Neural cell (in vitro differentiated cells): ENCODE data around the gene MTIF2. TPM values are rescaled to one million over a fixed set of nuclear protein-coding genes. Genes with fewer than 3 reads are reported as not detected.

Experiments used
- H2AFZ ChIP-seq: fragments of 200-600, 300-800 bp; sonication (generic), shearing (Covaris generic); 2 replicates; pipeline ENCODE4 v1.6.0; 2014; ENCODE audit warnings: low read depth, mild to moderate bottlenecking, antibody characterized with exemption, low read length, moderate library complexity
- H3F3A ChIP-seq: fragments of 200-600 bp; shearing (Covaris generic); 2 replicates; pipeline ENCODE4 v1.6.1; 2016; ENCODE audit warnings: mild to moderate bottlenecking, moderate library complexity, mixed read lengths, antibody characterized with exemption, low read length; ENCODE audit not compliant: insufficient read depth, poor library complexity, severe bottlenecking
- H3K27ac ChIP-seq: fragments of 200-600, 300-800 bp; sonication (generic), shearing (Covaris generic); 2 replicates; pipeline ENCODE4 v1.5.1; 2014; ENCODE audit warnings: mild to moderate bottlenecking, low read length, moderate library complexity
- H3K27me3 ChIP-seq: fragments of 300-800, 200-600 bp; sonication (generic), shearing (Covaris generic); 2 replicates; pipeline ENCODE4 v1.6.0; 2014; ENCODE audit warnings: mild to moderate bottlenecking, low read depth, low read length, moderate library complexity; ENCODE audit not compliant: insufficient read depth
- H3K36me3 ChIP-seq: fragments of 300-800, 200-600 bp; sonication (generic), shearing (Covaris generic); 2 replicates; pipeline ENCODE4 v1.5.1; 2014; ENCODE audit warnings: mild to moderate bottlenecking, antibody characterized with exemption, low read length, moderate library complexity; ENCODE audit not compliant: insufficient read depth
- H3K4me2 ChIP-seq: fragments of 300-800, 200-600 bp; sonication (generic), shearing (Covaris generic); 2 replicates; pipeline ENCODE4 v1.6.0; 2014; ENCODE audit warnings: mild to moderate bottlenecking, low read length
- H3K4me3 ChIP-seq: fragments of 300-800, 200-600 bp; sonication (generic), shearing (Covaris generic); 2 replicates; pipeline ENCODE4 v1.5.1; 2014; ENCODE audit warnings: mild to moderate bottlenecking, low read length, moderate library complexity
- H3K79me2 ChIP-seq: fragments of 200-600 bp; shearing (Covaris generic); replicated peaks from 2 replicates; pipeline ENCODE4 v1.6.0; 2014; ENCODE audit warnings: mild to moderate bottlenecking, low read length, moderate library complexity; ENCODE audit not compliant: insufficient read depth
- H3K9ac ChIP-seq: fragments of 300-800, 200-600 bp; sonication (generic), shearing (Covaris generic); 2 replicates; pipeline ENCODE4 v1.6.1; 2016; ENCODE audit warnings: mild to moderate bottlenecking, low read length, mixed read lengths
- H3K9me2 ChIP-seq: fragments of 200-600 bp; shearing (Covaris generic); 2 replicates; pipeline ENCODE4 v1.6.1; 2016; ENCODE audit warnings: mild to moderate bottlenecking, low read length, mixed read lengths; ENCODE audit not compliant: insufficient read depth
- H3K9me3 ChIP-seq: fragments of 200-600, 300-800 bp; sonication (generic), shearing (Covaris generic); 2 replicates; pipeline ENCODE4 v1.6.1; 2016; ENCODE audit warnings: mild to moderate bottlenecking, mixed run types, low read length, moderate library complexity, mixed read lengths
- H4K20me1 ChIP-seq: fragments of 200-600 bp; shearing (Covaris generic); 2 replicates; pipeline ENCODE4 v1.6.1; 2016; ENCODE audit warnings: mild to moderate bottlenecking, mixed run types; ENCODE audit not compliant: insufficient read depth
- CTCF ChIP-seq: fragments of 450-650 bp; IDR thresholded peaks from 2 replicates; pipeline ENCODE4 v1.5.1; 2014; ENCODE audit warnings: antibody characterized with exemption, mild to moderate bottlenecking, moderate library complexity; ENCODE audit not compliant: poor library complexity, severe bottlenecking
- EP300 ChIP-seq: fragments of 450-650 bp; conservative IDR thresholded peaks from 2 replicates; pipeline ENCODE4 v1.6.1; 2014; ENCODE audit warnings: antibody characterized with exemption, mild to moderate bottlenecking, moderate library complexity; ENCODE audit not compliant: poor library complexity, severe bottlenecking
- EZH2 ChIP-seq: fragments of 200-600, 300-800 bp; shearing (Covaris generic), sonication (generic); IDR thresholded peaks from 2 replicates; pipeline ENCODE4 v1.6.1; 2014; ENCODE audit warnings: antibody characterized with exemption, low read length, borderline replicate concordance, mild to moderate bottlenecking; ENCODE audit not compliant: insufficient read depth, poor library complexity, severe bottlenecking
- MXI1 ChIP-seq: fragments of 450-650 bp; conservative IDR thresholded peaks from 2 replicates; pipeline ENCODE4 v1.6.1; 2014; ENCODE audit warnings: antibody characterized with exemption, mild to moderate bottlenecking; ENCODE audit not compliant: poor library complexity, severe bottlenecking
- POLR2AphosphoS5 ChIP-seq: IDR thresholded peaks from 2 replicates; pipeline ENCODE4 v1.6.1; 2012
- RAD21 ChIP-seq: fragments of 450-650 bp; conservative IDR thresholded peaks from 2 replicates; pipeline ENCODE4 v1.6.1; 2014; ENCODE audit warnings: antibody characterized with exemption, mild to moderate bottlenecking, moderate library complexity
- REST ChIP-seq: IDR thresholded peaks from 2 replicates; pipeline ENCODE4 v1.6.1; 2012; ENCODE audit warnings: borderline replicate concordance
- SMC3 ChIP-seq: fragments of 450-650 bp; conservative IDR thresholded peaks from 2 replicates; pipeline ENCODE4 v1.6.1; 2014; ENCODE audit warnings: antibody characterized with exemption, mild to moderate bottlenecking, moderate library complexity; ENCODE audit not compliant: poor library complexity
- TAF1 ChIP-seq: IDR thresholded peaks from 2 replicates; pipeline ENCODE4 v1.6.1; 2012; ENCODE audit warnings: low read depth
- polyA plus RNA-seq: library from polyadenylated mRNA; depleted of rRNA; stranded (reverse); fragments of >200 nt; gene quantifications from 2 replicates; pipeline ENCODE4 v1.2.3, GENCODE V29; 2014

MTIF2 gene
- polyA plus RNA-seq, 1 donor from 2014 or later, result 15.1 TPM

GRCh38 chr2:55232863-55233657 lies 36.0 kb downstream of the MTIF2 start:
- Histone ChIP-seq H3K9me2 (no peaks in the 10 kb centered on the region), H3F3A (no peaks in the 10 kb centered on the region), H2AFZ (peak overlapping the region; percentile 84), H3K79me2 (peaks cover 31% of the 10 kb centered on the region), H4K20me1 (no peaks in the 10 kb centered on the region), H3K9ac (peak overlapping the region; percentile 93), H3K27me3 (no peaks in the 10 kb centered on the region), H3K27ac (peak overlapping the region; percentile 93), H3K9me3 (no peaks in the 10 kb centered on the region), H3K4me2 (peak overlapping the region; percentile 94), H3K36me3 (peaks cover 14% of the 10 kb centered on the region), H3K4me3 (peak overlapping the region; percentile 100)
- TF ChIP-seq EP300, result no peak
- no peak for TF ChIP-seq SMC3
- TF ChIP-seq REST, result no peak
- TF ChIP-seq TAF1, result peak; percentile 23
- TF ChIP-seq EZH2, result no peak
- peak; percentile 7 for TF ChIP-seq RAD21
- no peak for TF ChIP-seq POLR2AphosphoS5
- peak; percentile 53 for TF ChIP-seq MXI1
- TF ChIP-seq CTCF, result no peak

GRCh38 chr2:55232084-55232862 lies 36.8 kb downstream of the MTIF2 start, which contains the start of the genes CLHC1 and RPS27A:
TSS of gene CLHC1 (minus strand) at chr2:55232293. CDS start at chr2:55222411, 9,882 bp downstream.
TSS of gene RPS27A (plus strand) at chr2:55232688. CDS start at chr2:55232825, 137 bp downstream.
- Histone ChIP-seq H3K27me3 (no peaks in the 10 kb centered on the region), H3K4me3 (peak within 1 kb of the TSS; percentile 100), H3K36me3 (peaks cover 14% of the 10 kb centered on the region), H3K27ac (peak within 1 kb of the TSS; percentile 93), H4K20me1 (no peaks in the 10 kb centered on the region), H3K9ac (peak within 1 kb of the TSS; percentile 93), H3K4me2 (peak within 1 kb of the TSS; percentile 98), H3K9me2 (no peaks in the 10 kb centered on the region), H2AFZ (peak within 1 kb of the TSS; percentile 84), H3F3A (no peaks in the 10 kb centered on the region), H3K9me3 (no peaks in the 10 kb centered on the region), H3K79me2 (peaks cover 35% of the 10 kb centered on the region)
- peak; percentile 90 for TF ChIP-seq MXI1
- peak; percentile 38 for TF ChIP-seq REST
- peak; percentile 28 for TF ChIP-seq CTCF
- no peak for TF ChIP-seq EZH2
- TF ChIP-seq EP300, result peak; percentile 44
- peak; percentile 81 for TF ChIP-seq POLR2AphosphoS5
- peak; percentile 22 for TF ChIP-seq RAD21
- peak; percentile 53 for TF ChIP-seq SMC3
- peak; percentile 66 for TF ChIP-seq TAF1
